ENCODE data around the gene VAPB.

The VAPB gene

DNA sequence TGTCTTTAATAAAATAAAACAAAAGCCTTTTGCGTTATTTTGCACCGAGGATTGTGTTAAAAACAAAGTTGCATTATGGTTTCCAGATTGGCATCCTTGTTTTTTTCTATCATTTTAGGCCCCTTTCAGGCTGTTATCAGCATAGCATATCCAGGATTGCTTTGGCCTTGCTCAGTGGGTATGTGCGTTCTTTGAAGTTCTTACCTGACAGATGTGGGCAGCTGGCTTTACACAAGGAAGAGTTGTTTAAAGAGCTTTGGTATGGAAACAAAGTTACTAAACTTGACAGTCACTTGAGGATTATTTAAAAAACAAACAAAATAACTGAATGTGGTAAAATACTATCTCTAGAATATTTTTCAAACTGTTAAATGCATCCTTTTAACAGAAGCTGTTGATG, 6.6 kb downstream of the VAPB start:
- DNase-seq (ENCODE audit: low read depth in 2 of 2) = no peak
- TF ChIP-seq, protein P1, sequence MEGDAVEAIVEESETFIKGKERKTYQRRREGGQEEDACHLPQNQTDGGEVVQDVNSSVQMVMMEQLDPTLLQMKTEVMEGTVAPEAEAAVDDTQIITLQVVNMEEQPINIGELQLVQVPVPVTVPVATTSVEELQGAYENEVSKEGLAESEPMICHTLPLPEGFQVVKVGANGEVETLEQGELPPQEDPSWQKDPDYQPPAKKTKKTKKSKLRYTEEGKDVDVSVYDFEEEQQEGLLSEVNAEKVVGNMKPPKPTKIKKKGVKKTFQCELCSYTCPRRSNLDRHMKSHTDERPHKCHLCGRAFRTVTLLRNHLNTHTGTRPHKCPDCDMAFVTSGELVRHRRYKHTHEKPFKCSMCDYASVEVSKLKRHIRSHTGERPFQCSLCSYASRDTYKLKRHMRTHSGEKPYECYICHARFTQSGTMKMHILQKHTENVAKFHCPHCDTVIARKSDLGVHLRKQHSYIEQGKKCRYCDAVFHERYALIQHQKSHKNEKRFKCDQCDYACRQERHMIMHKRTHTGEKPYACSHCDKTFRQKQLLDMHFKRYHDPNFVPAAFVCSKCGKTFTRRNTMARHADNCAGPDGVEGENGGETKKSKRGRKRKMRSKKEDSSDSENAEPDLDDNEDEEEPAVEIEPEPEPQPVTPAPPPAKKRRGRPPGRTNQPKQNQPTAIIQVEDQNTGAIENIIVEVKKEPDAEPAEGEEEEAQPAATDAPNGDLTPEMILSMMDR (IDR thresholded peaks at IDR 0.05; ENCODE audit: low read depth, low read length) = no peak
- no peak overlapping the region for H3K4me3 ChIP-seq (replicated peaks in 1 of 2; ENCODE audit: low read depth in 2 of 2, low read length in 2 of 2)

DNA sequence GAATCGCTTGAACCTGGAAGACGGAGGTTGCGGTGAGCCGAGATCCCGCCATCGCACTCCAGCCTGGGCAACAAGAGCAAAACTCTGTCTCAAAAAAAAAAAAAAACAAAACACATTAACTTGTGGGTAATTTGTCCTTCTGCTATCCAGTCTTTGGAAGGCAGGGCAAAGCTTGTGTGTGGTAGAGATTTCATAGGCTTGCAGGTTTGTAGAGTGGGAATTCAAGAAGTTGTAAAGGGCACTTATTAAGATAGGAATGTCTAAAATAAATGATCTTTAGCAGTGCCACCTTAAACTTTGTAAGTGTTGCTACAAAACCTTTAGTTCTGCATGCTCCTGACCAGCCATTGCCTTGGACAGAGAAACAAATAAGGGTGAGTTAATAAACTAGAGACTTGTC, 8.4 kb downstream of the VAPB start:
- H3K4me3 ChIP-seq (replicated peaks in 1 of 2; ENCODE audit: low read depth in 2 of 2, low read length in 2 of 2) = no peak overlapping the region
- TF ChIP-seq, protein P1 (IDR thresholded peaks at IDR 0.05; ENCODE audit: low read depth, low read length) = no peak
- no peak for DNase-seq (ENCODE audit: low read depth in 2 of 2)

DNA sequence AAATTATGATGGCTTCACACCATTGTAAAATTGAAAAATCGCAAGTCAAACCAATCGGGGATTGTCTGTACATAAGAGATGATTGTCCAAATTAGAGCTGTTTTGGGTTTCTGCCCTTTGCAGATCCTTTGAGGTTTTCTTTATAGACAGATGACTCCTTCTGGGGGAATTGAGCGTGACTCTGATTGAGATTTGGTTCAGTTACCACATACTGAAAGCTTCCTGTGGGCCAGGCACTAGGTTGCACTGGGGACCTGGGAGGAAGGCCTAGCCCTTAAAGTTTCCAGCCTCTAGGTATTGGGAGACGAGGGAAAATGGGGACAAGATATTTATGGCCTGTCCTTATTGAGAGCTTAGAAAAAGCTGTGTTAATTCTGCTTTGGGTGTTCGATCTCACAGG, 9.2 kb downstream of the VAPB start:
- no peak overlapping the region for H3K4me3 ChIP-seq (replicated peaks in 1 of 2; ENCODE audit: low read depth in 2 of 2, low read length in 2 of 2)
- no peak for DNase-seq (ENCODE audit: low read depth in 2 of 2)
- TF ChIP-seq, protein P1 (IDR thresholded peaks at IDR 0.05; ENCODE audit: low read depth, low read length) = no peak

DNA sequence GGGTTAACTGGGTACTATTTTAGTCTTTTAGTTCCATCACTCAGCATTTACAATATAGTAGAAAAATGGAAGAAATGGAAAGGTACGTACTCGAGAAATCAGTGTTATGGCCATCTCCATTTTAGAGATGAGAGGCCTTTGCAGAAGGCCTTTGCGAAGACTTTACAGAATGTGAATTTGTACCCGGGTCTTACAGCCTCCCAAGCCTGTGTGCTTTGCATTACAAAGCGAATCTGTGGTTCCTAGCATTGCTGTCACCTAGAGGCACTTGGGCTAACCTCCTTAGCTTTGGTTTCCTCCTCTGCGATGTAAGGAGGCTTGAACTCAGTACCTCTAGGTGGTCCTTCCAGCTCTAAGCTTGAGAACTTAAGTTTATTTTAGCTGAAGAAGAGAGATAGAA, 10.9 kb downstream of the VAPB start:
- TF ChIP-seq, protein P1 (IDR thresholded peaks at IDR 0.05; ENCODE audit: low read depth, low read length) = no peak
- DNase-seq (ENCODE audit: low read depth in 2 of 2) = no peak
- no peak overlapping the region for H3K4me3 ChIP-seq (replicated peaks in 1 of 2; ENCODE audit: low read depth in 2 of 2, low read length in 2 of 2)

DNA sequence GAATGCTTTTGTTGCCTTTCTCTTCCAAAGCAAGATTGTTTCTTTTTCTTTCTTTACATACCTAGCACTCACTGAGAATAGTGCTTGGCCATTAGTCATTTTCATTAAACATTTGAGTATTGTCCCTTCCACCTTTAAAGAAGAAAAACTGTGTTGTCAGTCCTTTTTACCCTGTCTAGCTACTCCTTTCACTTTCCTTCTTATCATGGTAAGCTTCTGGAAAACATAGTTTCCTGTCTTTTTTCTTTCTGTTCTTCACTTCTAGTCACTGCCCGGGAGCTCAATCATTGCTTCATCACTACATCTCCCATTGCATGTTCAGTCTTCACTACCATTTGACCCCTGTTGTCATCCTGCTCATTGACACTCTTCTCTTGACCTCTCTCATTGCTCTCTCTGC, 12.1 kb downstream of the VAPB start:
- no peak for DNase-seq (ENCODE audit: low read depth in 2 of 2)

DNA sequence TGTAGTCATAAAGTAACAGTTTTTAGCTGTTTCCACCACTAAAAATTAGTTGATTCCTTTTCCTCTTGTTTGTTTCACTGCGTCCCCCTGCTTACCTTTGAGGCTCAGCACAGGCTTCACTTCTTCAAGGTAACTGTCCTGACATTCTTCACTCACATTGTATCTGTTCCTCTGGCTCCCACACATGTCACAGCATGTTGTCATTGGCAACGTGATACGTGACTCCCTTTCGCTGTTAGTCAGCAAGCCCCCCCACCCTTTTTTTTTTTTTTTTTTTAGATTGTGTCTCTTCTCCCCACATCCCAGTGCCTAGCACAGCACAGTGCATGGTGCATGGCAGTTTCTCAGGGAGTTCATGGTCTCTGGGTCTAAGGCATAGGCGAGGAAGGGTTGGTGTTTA, 13.3 kb downstream of the VAPB start:
- no peak overlapping the region for H3K4me3 ChIP-seq (replicated peaks in 1 of 2; ENCODE audit: low read depth in 2 of 2, low read length in 2 of 2)
- TF ChIP-seq, protein P1 (IDR thresholded peaks at IDR 0.05; ENCODE audit: low read depth, low read length) = no peak
- DNase-seq (ENCODE audit: low read depth in 2 of 2) = no peak

More for the DNA sequence above, 12.1 kb downstream of the VAPB start:
- TF ChIP-seq, protein P1 (IDR thresholded peaks at IDR 0.05; ENCODE audit: low read depth, low read length) = no peak
- no peak overlapping the region for H3K4me3 ChIP-seq (replicated peaks in 1 of 2; ENCODE audit: low read depth in 2 of 2, low read length in 2 of 2)

DNA sequence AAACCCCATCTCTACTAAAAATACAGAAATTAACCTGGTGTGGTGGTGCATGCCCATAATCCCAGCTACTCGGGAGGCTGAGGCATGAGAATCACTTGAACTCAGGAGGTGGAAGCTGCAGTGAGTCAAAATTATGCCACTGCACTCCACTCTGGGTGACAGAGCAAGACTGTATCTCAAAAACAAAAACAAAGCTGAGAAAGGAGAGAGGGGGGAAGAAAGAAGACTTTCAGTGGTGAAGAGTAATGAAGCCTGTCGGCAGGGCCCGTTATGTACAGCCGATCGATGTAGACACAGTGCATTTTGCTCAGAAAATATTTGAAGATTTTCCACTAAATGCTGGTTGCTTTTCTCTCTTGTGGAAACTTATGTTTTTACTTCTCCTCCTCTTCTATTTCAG, 13.8 kb downstream of the VAPB start:
- H3K4me3 ChIP-seq (replicated peaks in 1 of 2; ENCODE audit: low read depth in 2 of 2, low read length in 2 of 2) = no peak overlapping the region
- DNase-seq (ENCODE audit: low read depth in 2 of 2) = no peak
- TF ChIP-seq, protein P1 (IDR thresholded peaks at IDR 0.05; ENCODE audit: low read depth, low read length) = no peak

Measured in cardiac fibroblast (primary cell).